Heart left ventricle (tissue), 13 donors: Measurements from ENCODE around the gene SPEG.

Source experiments
- POLR2A ChIP-seq, 2 donors: fragments of 450-650 bp; IDR thresholded peaks; one replicate each; pipeline ENCODE4 v1.6.1; 2017; ENCODE audit warnings: antibody characterized with exemption in 2 of 2, mild to moderate bottlenecking in 2 of 2, moderate library complexity in 2 of 2
- TF ChIP-seq, protein P1 (sequence below), 12 donors: fragments of 200-600 bp; sonication (generic) in 4 of 12; IDR thresholded peaks; one replicate each; pipeline versions ENCODE4 v1.5.0 to v1.8.0; 2018 to 2022; ENCODE audit warnings: antibody characterized with exemption in 12 of 12, mild to moderate bottlenecking in 5 of 12
- donor health status: ischemic (EF 13 %, LVEDD 7.1; RV severe dilation, severe dysfunction).
- donor health status: DM: no; HTN: yes; CAD: no.
- donor health status: DM: no; HTN: no; CAD: no.
- donor health status: ischemic (EF 25% LVEDD 6.9; RV normal size, moderate dysfunction).
- donor health status: ischemic (EF 25% LVEDD 5.7; RV mildly dilated, moderate dysfunction).
- donor health status: ischemic (EF 35%, LVEDD 5.7; RV mildly dilated, moderate dysfunction).
- donor health status: nonischemic (EF 11% LVEDD 7.7; RV severe dilation, severe dysfunction).
- donor health status: DM: yes; HTN: yes; CAD: no.
- donor health status: PGD.
- donor health status: ischemic (EF 29% LVEDD 5.4; RV normal size, mild dysfunction).
- donor health status: nonischemic (EF 23%, LVEDD 6.1; RV moderate dilation, normal function).

- TF ChIP-seq POLR2A (IDR thresholded peaks at IDR 0.05) = no peak
- TF ChIP-seq, protein P1, sequence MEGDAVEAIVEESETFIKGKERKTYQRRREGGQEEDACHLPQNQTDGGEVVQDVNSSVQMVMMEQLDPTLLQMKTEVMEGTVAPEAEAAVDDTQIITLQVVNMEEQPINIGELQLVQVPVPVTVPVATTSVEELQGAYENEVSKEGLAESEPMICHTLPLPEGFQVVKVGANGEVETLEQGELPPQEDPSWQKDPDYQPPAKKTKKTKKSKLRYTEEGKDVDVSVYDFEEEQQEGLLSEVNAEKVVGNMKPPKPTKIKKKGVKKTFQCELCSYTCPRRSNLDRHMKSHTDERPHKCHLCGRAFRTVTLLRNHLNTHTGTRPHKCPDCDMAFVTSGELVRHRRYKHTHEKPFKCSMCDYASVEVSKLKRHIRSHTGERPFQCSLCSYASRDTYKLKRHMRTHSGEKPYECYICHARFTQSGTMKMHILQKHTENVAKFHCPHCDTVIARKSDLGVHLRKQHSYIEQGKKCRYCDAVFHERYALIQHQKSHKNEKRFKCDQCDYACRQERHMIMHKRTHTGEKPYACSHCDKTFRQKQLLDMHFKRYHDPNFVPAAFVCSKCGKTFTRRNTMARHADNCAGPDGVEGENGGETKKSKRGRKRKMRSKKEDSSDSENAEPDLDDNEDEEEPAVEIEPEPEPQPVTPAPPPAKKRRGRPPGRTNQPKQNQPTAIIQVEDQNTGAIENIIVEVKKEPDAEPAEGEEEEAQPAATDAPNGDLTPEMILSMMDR (IDR thresholded peaks at IDR 0.05) = no peak
Measured at GRCh38 chr2:219547621-219548020, 113.0 kb downstream of the SPEG start.
